Lower lobe of right lung (tissue), 2 donors: Measurements from ENCODE around the gene IFIT1B. TPM values are rescaled to one million over a fixed set of nuclear protein-coding genes. Genes with fewer than 3 reads are reported as not detected.

Source experiments
- ATAC-seq, 2 donors: fragments of 200-7000 bp; cut with Tn5 transposase; one replicate each; pipeline ENCODE4 v1.9.1; 2020 to 2022; ENCODE audit warnings: mild to moderate bottlenecking in 2 of 2, moderate library complexity in 2 of 2
- DNase-seq: peaks from one replicate; pipeline ENCODE4 v3.0.0-alpha.2; 2020
- H3K27ac ChIP-seq: fragments of 200-600 bp; one replicate; pipeline ENCODE4 v1.8.0; 2022
- H3K27me3 ChIP-seq: fragments of 200-600 bp; one replicate; pipeline ENCODE4 v1.8.0; 2022; ENCODE audit warnings: low read depth
- H3K36me3 ChIP-seq: fragments of 200-600 bp; one replicate; pipeline ENCODE4 v1.8.0; 2022; ENCODE audit warnings: mild to moderate bottlenecking
- H3K4me1 ChIP-seq: fragments of 200-600 bp; one replicate; pipeline ENCODE4 v1.8.0; 2022
- H3K4me3 ChIP-seq: fragments of 200-600 bp; one replicate; pipeline ENCODE4 v1.8.0; 2022; ENCODE audit warnings: mild to moderate bottlenecking
- H3K9me3 ChIP-seq: fragments of 200-600 bp; one replicate; pipeline ENCODE4 v1.8.0; 2022
- intact Hi-C: fragments of 100-400 bp; cut with DNase I; formaldehyde crosslinking; loops from one replicate; pipeline ENCODE4 v1.11.0; 2022
- total RNA-seq: library from RNA; stranded (reverse); fragmentation: NEBNext Ultra II Directional; extraction: Animal tissue kit (Norgen Biotek cat#: 25700); gene quantifications from one replicate; pipeline ENCODE4 v1.2.1, GENCODE V29; 2021
- TF ChIP-seq, protein P1 (sequence below): fragments of 200-600 bp; IDR thresholded peaks from one replicate; pipeline ENCODE4 v1.8.0; 2022; ENCODE audit warnings: antibody characterized with exemption, mild to moderate bottlenecking
- donor health status: DM: no; HTN: yes; CAD: no; lungs with severe emphysema.

The IFIT1B gene
- total RNA-seq, 1 donor from 2014 or later: not detected

DNA sequence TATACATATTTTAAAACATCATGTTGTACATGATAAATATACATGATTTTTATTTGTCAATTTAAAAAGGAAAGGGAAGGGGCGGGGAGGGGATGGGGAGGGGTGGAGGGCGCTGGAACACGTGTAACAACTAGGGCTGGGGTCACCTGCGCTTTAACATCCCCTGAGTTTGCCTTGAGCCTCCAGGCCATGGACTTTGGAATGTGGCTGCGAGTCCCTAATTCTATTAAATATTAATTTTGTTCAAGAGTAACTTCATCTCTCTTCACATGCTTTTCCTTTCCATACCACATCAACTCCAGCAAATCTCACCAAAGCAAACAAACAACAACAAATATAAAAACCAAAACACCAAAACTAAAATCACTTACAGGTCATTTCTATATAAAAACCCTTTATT is 47.1 kb downstream of the IFIT1B start:
- peaks cover 9% of the 10 kb centered on the region for H3K4me1 ChIP-seq
- H3K9me3 ChIP-seq: no peaks in the 10 kb centered on the region
- no peak overlapping the region for H3K4me3 ChIP-seq
- no peak for DNase-seq
- intact Hi-C loops: loop anchor here (5.0 kb wide), 1 partner anchor 142 kb away; no protein-coding TSS in a partner anchor
- ATAC-seq: no peak
- TF ChIP-seq, protein P1, sequence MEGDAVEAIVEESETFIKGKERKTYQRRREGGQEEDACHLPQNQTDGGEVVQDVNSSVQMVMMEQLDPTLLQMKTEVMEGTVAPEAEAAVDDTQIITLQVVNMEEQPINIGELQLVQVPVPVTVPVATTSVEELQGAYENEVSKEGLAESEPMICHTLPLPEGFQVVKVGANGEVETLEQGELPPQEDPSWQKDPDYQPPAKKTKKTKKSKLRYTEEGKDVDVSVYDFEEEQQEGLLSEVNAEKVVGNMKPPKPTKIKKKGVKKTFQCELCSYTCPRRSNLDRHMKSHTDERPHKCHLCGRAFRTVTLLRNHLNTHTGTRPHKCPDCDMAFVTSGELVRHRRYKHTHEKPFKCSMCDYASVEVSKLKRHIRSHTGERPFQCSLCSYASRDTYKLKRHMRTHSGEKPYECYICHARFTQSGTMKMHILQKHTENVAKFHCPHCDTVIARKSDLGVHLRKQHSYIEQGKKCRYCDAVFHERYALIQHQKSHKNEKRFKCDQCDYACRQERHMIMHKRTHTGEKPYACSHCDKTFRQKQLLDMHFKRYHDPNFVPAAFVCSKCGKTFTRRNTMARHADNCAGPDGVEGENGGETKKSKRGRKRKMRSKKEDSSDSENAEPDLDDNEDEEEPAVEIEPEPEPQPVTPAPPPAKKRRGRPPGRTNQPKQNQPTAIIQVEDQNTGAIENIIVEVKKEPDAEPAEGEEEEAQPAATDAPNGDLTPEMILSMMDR: no peak
- H3K27ac ChIP-seq: no peak overlapping the region
- no peaks in the 10 kb centered on the region for H3K27me3 ChIP-seq
- no peaks in the 10 kb centered on the region for H3K36me3 ChIP-seq

DNA sequence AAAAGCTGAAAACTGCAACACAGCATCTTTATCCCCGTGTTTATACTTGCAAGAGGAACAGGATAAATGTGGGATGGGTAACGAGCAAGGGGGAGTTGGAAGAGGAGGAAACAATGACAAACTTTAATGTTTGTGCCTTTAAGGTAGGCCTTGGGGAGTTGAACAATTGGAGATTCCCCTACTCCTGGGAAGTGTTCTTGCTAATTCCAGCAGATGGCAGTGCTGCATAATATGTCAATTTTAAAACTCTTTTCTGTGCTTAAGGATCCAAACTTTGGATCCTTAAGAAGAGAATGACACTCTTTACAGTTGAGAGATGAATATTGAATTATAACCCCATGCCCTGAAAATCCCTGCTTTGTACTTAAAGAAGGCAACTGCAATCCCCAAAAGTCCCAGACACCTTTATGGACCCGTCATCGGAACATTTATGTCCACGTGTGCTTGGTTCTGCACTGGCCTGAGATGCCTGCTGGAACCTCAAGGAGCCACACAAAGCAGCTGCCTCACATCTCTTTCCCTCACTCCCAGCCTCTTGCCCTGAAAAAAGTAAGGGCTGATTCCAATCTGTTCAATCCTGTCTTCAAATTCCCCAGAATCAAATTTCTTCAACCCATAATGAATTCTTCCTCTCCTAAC is 48.5 kb downstream of the IFIT1B start:
- TF ChIP-seq, protein P1: peak; percentile 78
- no peaks in the 10 kb centered on the region for H3K4me1 ChIP-seq
- H3K36me3 ChIP-seq: no peaks in the 10 kb centered on the region
- ATAC-seq: peak; percentile 81 to 83
- H3K4me3 ChIP-seq: no peak overlapping the region
- intact Hi-C loops: loop anchor here (5.0 kb wide), 1 partner anchor 141 kb away; no protein-coding TSS in a partner anchor
- DNase-seq: no peak
- no peaks in the 10 kb centered on the region for H3K9me3 ChIP-seq
- H3K27ac ChIP-seq: no peak overlapping the region
- H3K27me3 ChIP-seq: no peaks in the 10 kb centered on the region

DNA sequence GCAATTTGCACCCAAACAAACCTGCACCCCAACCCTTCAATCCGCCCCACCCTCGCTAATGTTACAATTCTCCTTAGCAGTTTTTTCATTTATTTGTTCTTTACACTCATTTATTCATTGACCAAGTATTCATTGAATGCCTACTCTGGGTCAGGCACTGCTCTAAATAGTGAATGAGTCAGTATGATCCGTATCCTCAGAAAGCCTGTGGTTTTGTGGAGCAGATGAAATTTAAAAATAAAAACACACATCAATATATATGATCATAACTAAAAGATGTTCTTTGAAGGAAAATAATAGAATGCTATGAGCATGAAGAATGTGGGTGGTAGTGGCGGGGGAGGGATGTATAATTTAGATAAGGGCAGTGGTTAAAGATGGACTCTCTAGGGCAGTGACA is 49.8 kb downstream of the IFIT1B start:
- Histone ChIP-seq H3K36me3 (no peaks in the 10 kb centered on the region), H3K9me3 (no peaks in the 10 kb centered on the region), H3K27me3 (no peaks in the 10 kb centered on the region), H3K4me3 (no peak overlapping the region), H3K4me1 (no peaks in the 10 kb centered on the region), H3K27ac (no peak overlapping the region)
- TF ChIP-seq, protein P1: no peak
- no peak for DNase-seq
- intact Hi-C loops: loop anchor here (5.0 kb wide), 1 partner anchor 140 kb away; no protein-coding TSS in a partner anchor
- no peak for ATAC-seq

DNA sequence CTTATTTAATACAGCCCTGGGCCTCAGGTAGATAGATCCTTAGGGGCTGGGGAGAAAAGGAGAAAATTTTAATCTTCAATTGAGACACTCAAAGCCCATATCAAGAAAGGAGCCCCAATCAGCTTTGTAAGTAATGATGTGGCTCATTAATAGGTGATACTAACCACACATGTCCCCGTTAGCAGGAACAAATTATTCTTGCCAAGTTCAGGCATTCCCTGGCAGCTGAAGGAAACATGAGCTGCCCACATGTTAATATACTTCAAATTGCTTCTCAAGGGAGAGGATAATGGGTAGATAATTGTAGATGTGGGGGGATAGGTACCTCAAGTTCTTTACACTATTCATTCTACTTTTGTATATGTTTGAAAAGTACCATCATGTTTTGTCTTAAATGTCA is 51.0 kb downstream of the IFIT1B start:
- Histone ChIP-seq H3K9me3 (no peaks in the 10 kb centered on the region), H3K36me3 (no peaks in the 10 kb centered on the region), H3K27ac (no peak overlapping the region), H3K4me3 (no peak overlapping the region), H3K4me1 (no peaks in the 10 kb centered on the region), H3K27me3 (no peaks in the 10 kb centered on the region)
- no peak for DNase-seq
- TF ChIP-seq, protein P1: no peak
- ATAC-seq: no peak
- intact Hi-C loops: loop anchor here (5.0 kb wide), 1 partner anchor 138 kb away; no protein-coding TSS in a partner anchor

DNA sequence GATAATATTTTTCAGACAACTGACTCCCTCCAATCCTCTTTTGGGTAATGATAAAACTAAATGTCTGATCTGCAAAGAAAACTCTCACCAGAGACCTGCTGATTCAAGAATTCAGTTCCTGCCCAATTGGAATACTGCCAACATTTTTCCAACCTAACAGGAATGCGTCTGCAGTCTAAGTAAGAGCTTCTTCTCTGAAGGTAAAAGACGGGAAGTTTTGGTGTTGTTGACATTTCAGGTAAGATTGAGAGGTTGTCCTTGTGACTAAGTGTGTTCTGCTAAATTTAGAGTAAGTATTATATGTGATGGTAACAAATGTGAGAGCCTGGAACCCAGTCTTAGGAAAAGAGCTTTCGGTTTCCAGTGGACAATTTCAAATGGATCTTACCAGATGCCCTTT is 54.1 kb downstream of the IFIT1B start:
- TF ChIP-seq, protein P1: no peak
- DNase-seq (no peak), ATAC-seq (peak; percentile 86 to 96)
- no peaks in the 10 kb centered on the region for H3K4me1 ChIP-seq
- H3K4me3 ChIP-seq: no peak overlapping the region
- peak overlapping the region; percentile 25 for H3K27ac ChIP-seq
- intact Hi-C loops: no loop called here
- H3K9me3 ChIP-seq: no peaks in the 10 kb centered on the region
- no peaks in the 10 kb centered on the region for H3K27me3 ChIP-seq
- H3K36me3 ChIP-seq: no peaks in the 10 kb centered on the region

Other genes with a start within 250 kb of the IFIT1B start
- 4.4 TPM for gene CH25H, start 170.7 kb upstream of the IFIT1B start, total RNA-seq
- 174 TPM for gene LIPA, start 126.3 kb upstream of the IFIT1B start, total RNA-seq
- 64.8 TPM for gene IFIT2, start 76.0 kb upstream of the IFIT1B start, total RNA-seq
- gene IFIT3, start 50.1 kb upstream of the IFIT1B start, total RNA-seq: 117 TPM
- gene IFIT1, start 14.6 kb downstream of the IFIT1B start, total RNA-seq: 71.8 TPM
- 25.3 TPM for gene IFIT5, start 36.5 kb downstream of the IFIT1B start, total RNA-seq
- 1.0 TPM for gene SLC16A12, start 157.5 kb downstream of the IFIT1B start, total RNA-seq